Stimulated activated naive CD8-positive, alpha-beta T cell treated with anti-CD3 and anti-CD28 coated beads, Interleukin-15, Interleukin-2, amounts not matched to agents 100 ng/mL and 50 ng/mL, for 24 hours (primary cell): ENCODE results near the gene MTPN.

Experiments used
- H3K27ac Mint-ChIP-seq: one replicate; pipeline ENCODE4 v1.8.0; 2021; ENCODE audit warnings: mild to moderate bottlenecking, mixed read lengths
- H3K27me3 Mint-ChIP-seq: one replicate; pipeline ENCODE4 v1.8.0; 2021; ENCODE audit warnings: mixed read lengths
- H3K36me3 Mint-ChIP-seq: one replicate; pipeline ENCODE4 v1.8.0; 2021; ENCODE audit warnings: low read depth, mixed read lengths
- H3K4me1 Mint-ChIP-seq: one replicate; pipeline ENCODE4 v1.8.0; 2021; ENCODE audit warnings: low read depth, mixed read lengths
- H3K4me3 Mint-ChIP-seq: one replicate; pipeline ENCODE4 v1.8.0; 2021; ENCODE audit warnings: mild to moderate bottlenecking, mixed read lengths
- H3K9me3 Mint-ChIP-seq: one replicate; pipeline ENCODE4 v1.8.0; 2021; ENCODE audit warnings: mixed read lengths

MTPN gene

GRCh38 chr7:135950429-135950828 is 26.7 kb downstream of the MTPN start:
- no peaks in the 10 kb centered on the region for H3K9me3 Mint-ChIP-seq
- H3K4me1 Mint-ChIP-seq = peaks cover 43% of the 10 kb centered on the region
- no peaks in the 10 kb centered on the region for H3K27me3 Mint-ChIP-seq
- no peak overlapping the region for H3K27ac Mint-ChIP-seq
- no peak overlapping the region for H3K4me3 Mint-ChIP-seq
- H3K36me3 Mint-ChIP-seq = peaks cover 63% of the 10 kb centered on the region

DNA sequence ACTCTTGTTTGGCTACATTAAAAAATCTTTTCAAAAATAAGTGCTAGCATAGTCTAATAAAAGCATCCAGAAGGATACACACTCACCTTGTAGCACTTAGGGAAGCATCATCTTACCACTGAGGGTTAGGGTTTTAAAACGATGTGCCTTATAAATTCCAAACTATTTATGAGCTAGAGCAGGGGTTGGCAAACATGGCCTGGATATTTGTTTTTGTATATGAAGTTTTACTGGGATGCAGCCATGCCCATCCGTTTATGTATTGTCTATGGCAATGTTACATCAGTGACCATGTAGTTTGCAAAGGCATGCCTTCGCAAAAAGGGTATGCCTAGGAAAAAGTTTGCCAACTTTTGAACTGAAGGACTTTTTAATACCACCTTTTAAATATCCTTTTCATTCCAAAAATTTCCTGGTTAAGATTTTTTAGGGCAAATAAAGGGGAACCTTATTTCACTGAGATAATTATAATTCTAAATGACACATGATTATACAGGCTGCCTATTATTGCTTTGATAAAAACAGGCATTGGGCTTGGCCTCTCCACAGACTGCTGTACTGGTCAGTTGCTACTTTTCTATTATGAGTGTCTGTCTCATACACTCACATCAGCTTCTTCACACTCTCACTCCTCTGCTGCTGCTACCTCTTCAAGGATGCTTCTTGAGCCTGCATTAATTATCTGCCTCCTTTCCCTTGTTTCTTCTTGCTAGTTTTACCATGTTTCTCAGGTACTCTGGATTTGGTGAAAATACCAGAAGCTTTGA is 30.7 kb downstream of the MTPN start:
- Mint-ChIP-seq H3K9me3 (no peaks in the 10 kb centered on the region), H3K36me3 (peaks cover 59% of the 10 kb centered on the region), H3K27ac (peak overlapping the region; percentile 3), H3K4me3 (no peak overlapping the region), H3K27me3 (no peaks in the 10 kb centered on the region), H3K4me1 (peaks cover 47% of the 10 kb centered on the region)

GRCh38 chr7:135944753-135945152 is 32.4 kb downstream of the MTPN start:
- Mint-ChIP-seq H3K27me3 (no peaks in the 10 kb centered on the region), H3K4me1 (peaks cover 53% of the 10 kb centered on the region), H3K36me3 (peaks cover 49% of the 10 kb centered on the region), H3K27ac (no peak overlapping the region), H3K9me3 (no peaks in the 10 kb centered on the region), H3K4me3 (no peak overlapping the region)

DNA sequence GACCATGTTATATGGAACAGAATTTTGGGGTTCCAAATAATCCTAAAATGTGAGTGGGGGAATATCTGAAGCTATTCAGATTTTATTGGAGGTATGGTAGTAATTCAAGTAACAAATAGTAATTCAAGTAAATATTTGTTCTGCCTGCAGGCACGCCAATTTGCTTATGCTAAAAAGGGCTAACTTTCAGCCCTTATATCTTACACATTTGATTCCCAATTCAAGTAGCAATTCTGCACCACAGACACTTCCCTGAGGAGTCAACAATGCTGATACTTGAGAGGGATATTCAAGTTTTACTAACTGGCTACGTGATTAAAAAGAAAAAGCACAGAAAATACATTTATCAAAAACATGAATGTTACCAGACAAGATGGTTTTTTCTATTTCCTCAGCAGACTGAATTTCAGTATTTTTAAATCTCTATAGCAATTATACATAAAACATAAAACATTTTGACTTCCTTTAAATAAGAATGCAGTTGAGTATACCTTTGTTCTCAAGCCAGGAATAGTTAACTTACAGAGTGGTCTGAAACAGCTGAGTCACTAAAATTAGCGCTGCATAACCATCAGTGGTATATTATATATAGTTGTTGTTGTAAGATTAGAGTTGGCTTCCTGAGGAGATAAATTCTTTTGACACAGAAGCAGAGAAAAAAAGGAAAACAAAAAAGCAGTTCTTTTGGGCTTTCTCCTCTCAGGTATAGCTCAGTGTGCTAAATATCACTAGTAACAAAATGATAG is 33.9 kb downstream of the MTPN start:
- Mint-ChIP-seq H3K9me3 (no peaks in the 10 kb centered on the region), H3K27me3 (no peaks in the 10 kb centered on the region), H3K4me1 (peaks cover 56% of the 10 kb centered on the region), H3K27ac (no peak overlapping the region), H3K4me3 (no peak overlapping the region), H3K36me3 (peaks cover 44% of the 10 kb centered on the region)

- no peaks in the 10 kb centered on the region for H3K27me3 Mint-ChIP-seq
- peaks cover 59% of the 10 kb centered on the region for H3K4me1 Mint-ChIP-seq
- H3K27ac Mint-ChIP-seq = no peak overlapping the region
- H3K9me3 Mint-ChIP-seq = no peaks in the 10 kb centered on the region
- H3K4me3 Mint-ChIP-seq = no peak overlapping the region
- peaks cover 37% of the 10 kb centered on the region for H3K36me3 Mint-ChIP-seq
Observed at GRCh38 chr7:135942614-135943013, 34.5 kb downstream of the MTPN start.

- H3K4me1 Mint-ChIP-seq = peaks cover 63% of the 10 kb centered on the region
- no peak overlapping the region for H3K27ac Mint-ChIP-seq
- no peaks in the 10 kb centered on the region for H3K9me3 Mint-ChIP-seq
- no peak overlapping the region for H3K4me3 Mint-ChIP-seq
- H3K27me3 Mint-ChIP-seq = no peaks in the 10 kb centered on the region
- H3K36me3 Mint-ChIP-seq = peaks cover 31% of the 10 kb centered on the region
Observed at GRCh38 chr7:135940077-135941075, 36.8 kb downstream of the MTPN start.

DNA sequence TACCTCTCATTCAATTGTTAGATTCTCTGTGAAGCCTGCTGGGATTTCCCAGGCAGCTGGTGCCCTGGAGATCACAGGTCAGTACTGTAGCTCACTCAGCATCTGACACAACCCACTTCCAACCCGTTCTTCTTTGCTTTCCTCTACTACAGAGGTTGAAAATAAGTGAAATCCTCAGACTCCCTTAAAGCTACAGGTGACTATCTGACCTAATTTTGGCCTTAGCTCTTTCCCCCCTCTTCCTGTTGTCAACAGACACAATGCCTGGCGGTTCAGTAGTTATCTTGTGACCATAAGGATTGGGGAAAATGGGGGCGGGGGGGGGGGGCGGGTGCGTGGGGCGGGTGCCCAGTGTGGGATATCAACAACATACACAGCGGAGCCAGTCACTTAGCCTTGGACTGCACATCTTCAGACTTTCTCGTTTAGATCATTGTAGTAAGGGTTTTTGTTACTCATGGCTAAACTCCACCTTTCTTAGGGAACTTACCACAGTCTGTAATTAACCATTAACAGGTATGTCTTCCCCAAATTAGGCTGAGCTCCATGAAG is 37.8 kb downstream of the MTPN start:
- H3K9me3 Mint-ChIP-seq = no peaks in the 10 kb centered on the region

DNA sequence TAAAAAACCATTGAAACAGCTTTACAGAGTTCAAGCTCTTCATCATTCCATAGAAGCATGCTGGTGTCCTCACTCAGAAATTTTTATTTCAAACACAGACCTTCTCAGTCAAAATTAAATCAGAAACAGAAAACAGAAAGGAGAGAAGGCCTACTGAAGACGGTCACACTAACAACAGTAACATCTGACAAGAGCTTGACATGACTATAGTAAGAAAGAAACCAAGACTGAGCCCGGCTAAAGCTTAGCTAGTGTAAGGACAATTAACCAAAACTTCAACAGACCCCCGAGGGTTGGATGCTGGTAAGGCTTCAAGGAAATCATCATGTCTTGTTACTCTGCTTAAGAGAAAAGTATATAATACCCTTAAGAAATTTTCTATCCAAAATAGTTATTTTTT is 38.6 kb downstream of the MTPN start:
- peaks cover 77% of the 10 kb centered on the region for H3K4me1 Mint-ChIP-seq
- H3K4me3 Mint-ChIP-seq = no peak overlapping the region
- no peaks in the 10 kb centered on the region for H3K9me3 Mint-ChIP-seq
- peaks cover 30% of the 10 kb centered on the region for H3K36me3 Mint-ChIP-seq
- peak overlapping the region; percentile 32 for H3K27ac Mint-ChIP-seq
- no peaks in the 10 kb centered on the region for H3K27me3 Mint-ChIP-seq

More for the DNA sequence above, 37.8 kb downstream of the MTPN start:
- H3K27me3 Mint-ChIP-seq = no peaks in the 10 kb centered on the region
- peaks cover 31% of the 10 kb centered on the region for H3K36me3 Mint-ChIP-seq
- H3K27ac Mint-ChIP-seq = peak overlapping the region; percentile 1
- H3K4me3 Mint-ChIP-seq = no peak overlapping the region
- H3K4me1 Mint-ChIP-seq = peaks cover 70% of the 10 kb centered on the region

DNA sequence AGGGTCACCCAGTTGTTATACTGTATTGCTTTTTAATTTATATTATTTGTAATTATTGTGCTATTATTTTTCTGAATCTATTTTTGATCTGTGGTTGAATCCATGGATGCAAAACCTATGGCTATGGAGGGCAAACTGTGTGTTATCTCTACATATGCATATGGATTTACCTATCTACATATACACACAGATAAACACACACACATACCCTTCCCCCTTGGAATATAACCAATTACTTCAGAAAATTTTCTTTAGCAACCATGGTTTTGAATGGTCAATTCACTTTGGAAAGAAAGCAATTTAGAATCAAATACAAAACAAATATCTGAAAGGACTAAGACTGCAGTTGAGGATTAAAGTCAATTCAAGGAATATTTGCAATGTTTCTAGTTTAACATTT is 39.1 kb downstream of the MTPN start:
- Mint-ChIP-seq H3K27me3 (no peaks in the 10 kb centered on the region), H3K36me3 (peaks cover 26% of the 10 kb centered on the region), H3K9me3 (no peaks in the 10 kb centered on the region), H3K4me3 (no peak overlapping the region), H3K4me1 (peaks cover 73% of the 10 kb centered on the region), H3K27ac (no peak overlapping the region)

DNA sequence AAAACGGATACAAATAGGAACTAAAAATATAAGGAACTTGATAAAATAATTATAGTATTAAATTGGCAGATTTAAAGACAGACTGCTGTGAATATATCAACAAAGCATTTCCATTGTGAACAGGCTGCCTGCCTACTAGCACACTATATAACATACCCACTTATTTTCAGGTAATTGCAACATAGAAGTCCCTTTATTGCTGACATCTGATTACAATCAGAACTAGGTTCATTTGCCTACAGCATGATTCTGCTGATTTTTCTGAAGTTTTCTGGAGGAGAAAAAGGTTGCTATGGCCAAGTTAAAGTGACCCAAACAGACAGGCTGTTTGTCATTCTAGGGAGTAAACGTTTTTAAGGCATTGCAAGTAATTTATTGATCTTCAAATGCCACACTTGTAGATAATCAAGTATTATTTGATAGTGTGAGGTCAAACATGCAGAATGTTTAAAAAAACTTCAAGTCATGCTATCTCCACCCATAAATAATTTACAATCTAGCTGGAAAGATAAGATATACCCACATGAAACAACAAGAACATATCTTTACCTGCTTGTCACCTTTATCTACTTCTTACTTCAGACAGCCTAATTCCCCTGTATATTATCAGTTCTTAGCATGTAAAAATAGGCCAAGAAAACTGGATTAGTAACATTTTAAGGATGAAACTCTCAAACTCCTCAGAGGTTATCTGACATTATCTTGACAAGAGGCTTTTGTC is 40.5 kb downstream of the MTPN start:
- Mint-ChIP-seq H3K27ac (no peak overlapping the region), H3K4me1 (peaks cover 62% of the 10 kb centered on the region), H3K27me3 (no peaks in the 10 kb centered on the region), H3K4me3 (no peak overlapping the region), H3K36me3 (peaks cover 21% of the 10 kb centered on the region), H3K9me3 (no peaks in the 10 kb centered on the region)

DNA sequence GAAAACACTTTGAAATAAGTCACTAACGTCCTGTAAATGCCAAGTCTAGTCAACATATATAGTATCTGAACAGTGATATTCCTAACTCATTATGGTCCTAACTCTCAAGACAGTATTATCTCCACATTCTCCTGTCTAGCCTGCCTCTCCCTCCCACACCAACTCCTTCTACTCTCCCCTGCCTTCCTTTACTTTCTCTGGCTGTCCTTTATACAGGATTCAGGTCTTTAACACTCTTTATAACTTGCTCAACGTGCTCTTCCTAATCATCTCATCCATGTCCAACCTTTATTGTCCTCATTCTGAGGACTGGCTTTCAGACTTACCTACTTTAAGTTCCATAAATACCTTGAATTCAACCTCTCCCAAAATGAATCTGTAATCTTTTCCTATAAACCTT is 42.5 kb downstream of the MTPN start:
- no peaks in the 10 kb centered on the region for H3K27me3 Mint-ChIP-seq
- H3K27ac Mint-ChIP-seq = no peak overlapping the region
- H3K4me3 Mint-ChIP-seq = no peak overlapping the region
- H3K9me3 Mint-ChIP-seq = no peaks in the 10 kb centered on the region
- H3K4me1 Mint-ChIP-seq = peaks cover 49% of the 10 kb centered on the region
- H3K36me3 Mint-ChIP-seq = peaks cover 27% of the 10 kb centered on the region

- Mint-ChIP-seq H3K9me3 (no peaks in the 10 kb centered on the region), H3K4me3 (no peak overlapping the region), H3K27me3 (no peaks in the 10 kb centered on the region), H3K36me3 (peaks cover 24% of the 10 kb centered on the region), H3K4me1 (peaks cover 46% of the 10 kb centered on the region), H3K27ac (peak overlapping the region; percentile 71)
Observed at GRCh38 chr7:135933509-135934188, 43.5 kb downstream of the MTPN start.

DNA sequence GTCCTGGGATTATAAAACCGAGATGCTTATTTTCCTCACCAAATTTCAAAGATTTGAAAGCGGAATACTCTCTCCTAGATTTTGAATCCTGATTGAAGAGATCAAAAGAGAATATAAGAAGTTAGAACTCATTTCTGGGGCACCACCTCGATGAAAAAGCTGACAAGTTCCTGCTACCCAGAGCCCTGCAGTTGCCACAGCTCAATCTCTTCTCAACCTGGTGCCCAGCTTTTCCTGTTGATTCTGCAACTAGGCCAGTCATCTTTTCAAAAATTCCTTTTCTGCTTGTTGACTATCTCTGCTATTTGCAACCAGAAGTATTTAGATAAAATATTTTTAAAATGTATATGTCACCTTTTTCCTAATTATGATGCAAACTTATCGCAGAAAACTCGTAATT is 45.0 kb downstream of the MTPN start:
- Mint-ChIP-seq H3K27me3 (no peaks in the 10 kb centered on the region), H3K4me3 (no peak overlapping the region), H3K36me3 (peaks cover 37% of the 10 kb centered on the region), H3K9me3 (no peaks in the 10 kb centered on the region), H3K4me1 (peaks cover 35% of the 10 kb centered on the region), H3K27ac (no peak overlapping the region)
